ENCODE data around the gene HABP4.

The HABP4 gene, protein sequence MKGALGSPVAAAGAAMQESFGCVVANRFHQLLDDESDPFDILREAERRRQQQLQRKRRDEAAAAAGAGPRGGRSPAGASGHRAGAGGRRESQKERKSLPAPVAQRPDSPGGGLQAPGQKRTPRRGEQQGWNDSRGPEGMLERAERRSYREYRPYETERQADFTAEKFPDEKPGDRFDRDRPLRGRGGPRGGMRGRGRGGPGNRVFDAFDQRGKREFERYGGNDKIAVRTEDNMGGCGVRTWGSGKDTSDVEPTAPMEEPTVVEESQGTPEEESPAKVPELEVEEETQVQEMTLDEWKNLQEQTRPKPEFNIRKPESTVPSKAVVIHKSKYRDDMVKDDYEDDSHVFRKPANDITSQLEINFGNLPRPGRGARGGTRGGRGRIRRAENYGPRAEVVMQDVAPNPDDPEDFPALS

DNA sequence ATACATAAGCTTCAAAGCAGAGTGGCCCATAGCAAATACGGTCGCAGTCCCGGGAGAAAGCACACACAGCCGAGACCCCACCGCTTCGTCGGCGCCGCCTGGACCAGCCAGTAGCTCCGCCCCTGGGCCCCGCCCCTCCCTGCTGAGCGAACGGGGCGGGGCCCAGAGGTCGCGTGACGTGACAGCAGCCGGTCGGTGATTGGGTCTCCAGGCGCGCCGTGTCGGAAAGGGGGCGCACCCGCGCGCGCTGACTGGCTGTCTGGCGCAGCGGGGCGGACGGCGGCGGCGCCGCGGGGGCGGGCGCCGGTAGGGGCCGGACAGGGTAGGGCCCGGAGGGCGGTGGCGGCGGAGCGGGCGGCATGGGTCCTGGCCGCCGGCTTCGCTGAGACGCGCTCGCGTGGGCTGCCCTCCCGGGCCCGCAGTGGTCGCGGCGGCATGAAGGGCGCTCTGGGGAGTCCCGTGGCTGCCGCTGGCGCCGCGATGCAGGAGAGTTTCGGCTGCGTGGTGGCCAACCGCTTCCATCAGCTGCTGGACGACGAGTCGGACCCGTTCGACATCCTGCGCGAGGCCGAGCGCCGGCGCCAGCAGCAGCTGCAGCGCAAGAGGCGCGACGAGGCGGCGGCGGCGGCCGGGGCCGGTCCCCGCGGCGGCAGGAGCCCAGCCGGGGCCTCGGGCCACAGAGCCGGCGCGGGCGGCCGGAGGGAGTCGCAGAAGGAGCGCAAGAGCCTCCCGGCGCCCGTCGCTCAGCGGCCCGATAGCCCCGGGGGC lies at the start of gene HABP4:
HABP4 (plus strand) TSS at position 325 of the 768 bp plus-strand sequence; CDS start at position 436, 111 bp downstream.
- Histone ChIP-seq H3K9me3 (ENCODE audit: control insufficient read depth, insufficient read depth, low read length) (no peaks in the 10 kb centered on the region), H3K36me3 (ENCODE audit: control insufficient read depth, insufficient read depth, low read length) (no peaks in the 10 kb centered on the region), H3K27me3 (ENCODE audit: control insufficient read depth, insufficient read depth, low read length) (peaks cover 32% of the 10 kb centered on the region), H3K9ac (ENCODE audit: low read depth, low read length) (no peak within 1 kb of the TSS), H3K4me3 (ENCODE audit: low read depth, low read length) (peak within 1 kb of the TSS; percentile 59), H3K4me1 (ENCODE audit: control insufficient read depth, insufficient read depth, low read length) (peaks cover 8% of the 10 kb centered on the region)

GRCh38 chr9:96408409-96409280 lies 41.3 kb upstream of the HABP4 start:
- Histone ChIP-seq H3K36me3 (ENCODE audit: control insufficient read depth, insufficient read depth, low read length) (no peaks in the 10 kb centered on the region), H3K9me3 (ENCODE audit: control insufficient read depth, insufficient read depth, low read length) (no peaks in the 10 kb centered on the region), H3K4me3 (ENCODE audit: low read depth, low read length) (no peak overlapping the region), H3K27me3 (ENCODE audit: control insufficient read depth, insufficient read depth, low read length) (no peaks in the 10 kb centered on the region), H3K9ac (ENCODE audit: low read depth, low read length) (no peak overlapping the region), H3K4me1 (ENCODE audit: control insufficient read depth, insufficient read depth, low read length) (peaks cover 16% of the 10 kb centered on the region)

DNA sequence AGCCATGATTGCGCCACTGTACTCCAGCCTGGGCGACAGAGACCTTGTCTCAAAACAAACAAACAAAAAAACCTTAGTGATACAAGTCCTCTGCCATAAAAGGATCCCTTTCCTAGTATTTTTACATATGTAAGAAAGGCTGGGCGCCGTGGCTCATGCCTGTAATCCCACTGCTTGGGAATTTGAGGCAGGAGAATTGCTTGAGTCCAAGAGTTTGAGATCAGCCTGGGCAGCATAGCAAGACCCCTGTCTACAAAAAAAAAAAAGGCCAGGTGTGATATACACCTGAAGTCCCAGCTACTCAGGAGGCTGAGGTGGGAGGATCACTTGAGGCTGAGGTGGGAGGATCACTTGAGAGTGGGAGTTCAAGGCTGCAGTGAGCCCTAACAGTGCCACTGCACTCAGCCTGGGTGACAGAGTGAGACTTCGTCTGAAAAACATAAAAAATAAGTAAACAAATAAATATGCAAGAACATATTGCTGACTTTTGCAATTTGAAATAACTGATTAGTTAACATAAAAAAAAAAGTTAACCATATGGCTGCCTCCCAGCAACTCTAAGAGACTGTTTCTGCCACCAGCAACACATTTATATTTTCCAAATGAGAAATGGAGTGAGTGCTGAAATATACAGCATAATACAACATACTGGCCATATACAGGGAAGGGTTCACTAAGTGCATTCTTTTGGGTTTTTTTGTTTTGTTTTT lies 38.7 kb upstream of the HABP4 start:
- Histone ChIP-seq H3K9me3 (ENCODE audit: control insufficient read depth, insufficient read depth, low read length) (no peaks in the 10 kb centered on the region), H3K36me3 (ENCODE audit: control insufficient read depth, insufficient read depth, low read length) (no peaks in the 10 kb centered on the region), H3K4me1 (ENCODE audit: control insufficient read depth, insufficient read depth, low read length) (peaks cover 12% of the 10 kb centered on the region), H3K4me3 (ENCODE audit: low read depth, low read length) (no peak overlapping the region), H3K27me3 (ENCODE audit: control insufficient read depth, insufficient read depth, low read length) (no peaks in the 10 kb centered on the region), H3K9ac (ENCODE audit: low read depth, low read length) (no peak overlapping the region)

GRCh38 chr9:96412174-96412913 lies 37.6 kb upstream of the HABP4 start:
- Histone ChIP-seq H3K27me3 (ENCODE audit: control insufficient read depth, insufficient read depth, low read length) (no peaks in the 10 kb centered on the region), H3K9me3 (ENCODE audit: control insufficient read depth, insufficient read depth, low read length) (no peaks in the 10 kb centered on the region), H3K9ac (ENCODE audit: low read depth, low read length) (no peak overlapping the region), H3K4me1 (ENCODE audit: control insufficient read depth, insufficient read depth, low read length) (peaks cover 11% of the 10 kb centered on the region), H3K36me3 (ENCODE audit: control insufficient read depth, insufficient read depth, low read length) (no peaks in the 10 kb centered on the region), H3K4me3 (ENCODE audit: low read depth, low read length) (no peak overlapping the region)

DNA sequence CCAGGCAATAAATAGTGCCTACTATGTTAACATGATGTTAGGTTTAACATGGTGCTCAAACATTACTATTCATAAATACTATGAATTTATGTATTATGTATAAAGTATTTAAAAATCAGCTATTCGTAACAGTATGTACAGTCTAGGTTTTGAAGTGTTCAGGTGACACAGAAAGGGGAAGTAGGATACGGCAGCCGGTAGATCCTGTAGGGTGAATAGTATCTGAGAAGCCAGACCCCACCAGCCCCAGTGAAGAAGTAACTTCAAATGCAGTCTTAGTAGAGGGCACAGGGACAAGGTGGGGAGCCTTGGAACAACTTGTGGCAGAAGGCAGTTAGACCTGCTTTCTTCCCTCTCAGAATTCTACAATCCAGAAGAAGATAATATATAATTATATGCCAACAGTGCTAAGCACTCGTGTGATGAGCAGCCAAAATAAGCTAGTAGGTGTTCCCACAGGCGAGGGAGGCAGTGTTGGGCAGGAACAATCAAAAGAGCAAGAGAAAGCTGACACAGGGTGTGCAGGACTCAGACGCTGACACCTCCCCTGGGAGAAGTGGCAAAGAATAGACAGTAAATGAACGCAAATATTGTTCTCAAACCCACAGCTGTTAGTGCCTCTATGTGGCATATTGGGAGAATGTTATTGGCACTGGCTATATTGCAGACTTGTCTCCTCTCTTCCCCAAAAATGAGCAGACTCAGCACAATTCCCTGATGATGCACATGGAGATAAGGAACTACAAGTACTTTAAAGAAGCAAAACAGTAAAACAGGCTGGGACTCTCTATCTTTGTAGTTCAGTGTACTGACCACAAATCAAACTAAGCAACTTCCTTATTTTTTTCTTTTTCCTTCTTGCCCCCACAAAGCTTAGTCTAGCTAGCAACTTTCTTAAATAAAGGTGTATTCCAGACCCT lies 36.4 kb upstream of the HABP4 start:
- Histone ChIP-seq H3K9me3 (ENCODE audit: control insufficient read depth, insufficient read depth, low read length) (no peaks in the 10 kb centered on the region), H3K36me3 (ENCODE audit: control insufficient read depth, insufficient read depth, low read length) (no peaks in the 10 kb centered on the region), H3K4me1 (ENCODE audit: control insufficient read depth, insufficient read depth, low read length) (peaks cover 6% of the 10 kb centered on the region), H3K27me3 (ENCODE audit: control insufficient read depth, insufficient read depth, low read length) (no peaks in the 10 kb centered on the region), H3K9ac (ENCODE audit: low read depth, low read length) (no peak overlapping the region), H3K4me3 (ENCODE audit: low read depth, low read length) (no peak overlapping the region)

DNA sequence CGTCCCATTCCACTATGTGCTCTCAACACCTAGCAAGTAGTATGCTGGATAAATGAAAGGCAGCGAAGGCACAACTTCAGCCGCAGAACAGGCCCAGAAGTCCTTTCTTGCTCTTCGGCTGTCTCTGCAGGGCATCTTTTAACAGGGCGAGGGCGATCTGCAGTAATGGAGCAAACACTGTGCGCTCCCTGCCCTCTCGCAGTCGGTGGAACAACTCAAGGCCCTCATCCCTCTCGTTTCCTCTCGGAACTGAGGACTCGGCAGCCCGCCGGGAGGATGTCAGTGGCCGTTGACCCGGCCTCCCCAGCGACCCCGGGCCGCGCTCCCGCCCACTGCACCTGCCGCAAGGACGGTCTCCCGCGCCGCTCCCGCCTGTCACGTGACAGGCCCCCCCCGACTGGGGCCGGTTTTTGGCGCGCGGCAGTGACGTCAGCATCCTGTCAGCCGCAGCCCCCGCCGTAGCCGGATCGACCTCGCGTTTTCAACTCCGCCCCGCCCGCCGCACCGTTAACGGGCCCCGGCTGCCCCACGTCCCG lies 32.9 kb upstream of the HABP4 start:
- Histone ChIP-seq H3K9me3 (ENCODE audit: control insufficient read depth, insufficient read depth, low read length) (no peaks in the 10 kb centered on the region), H3K27me3 (ENCODE audit: control insufficient read depth, insufficient read depth, low read length) (no peaks in the 10 kb centered on the region), H3K4me3 (ENCODE audit: low read depth, low read length) (peak overlapping the region; percentile 74), H3K36me3 (ENCODE audit: control insufficient read depth, insufficient read depth, low read length) (no peaks in the 10 kb centered on the region), H3K9ac (ENCODE audit: low read depth, low read length) (peak overlapping the region; percentile 50), H3K4me1 (ENCODE audit: control insufficient read depth, insufficient read depth, low read length) (peaks cover 15% of the 10 kb centered on the region)

GRCh38 chr9:96417661-96418082 lies 32.3 kb upstream of the HABP4 start:
- Histone ChIP-seq H3K27me3 (ENCODE audit: control insufficient read depth, insufficient read depth, low read length) (no peaks in the 10 kb centered on the region), H3K9me3 (ENCODE audit: control insufficient read depth, insufficient read depth, low read length) (no peaks in the 10 kb centered on the region), H3K4me3 (ENCODE audit: low read depth, low read length) (peak overlapping the region; percentile 72), H3K36me3 (ENCODE audit: control insufficient read depth, insufficient read depth, low read length) (no peaks in the 10 kb centered on the region), H3K9ac (ENCODE audit: low read depth, low read length) (peak overlapping the region; percentile 61), H3K4me1 (ENCODE audit: control insufficient read depth, insufficient read depth, low read length) (peaks cover 15% of the 10 kb centered on the region)

GRCh38 chr9:96418083-96418919 lies 31.7 kb upstream of the HABP4 start, which contains the start of gene ZNF367:
TSS of gene ZNF367 (minus strand) at chr9:96418370. CDS start at chr9:96418032, 338 bp downstream.
- H3K9me3 ChIP-seq (ENCODE audit: control insufficient read depth, insufficient read depth, low read length): no peaks in the 10 kb centered on the region
- H3K27me3 ChIP-seq (ENCODE audit: control insufficient read depth, insufficient read depth, low read length): no peaks in the 10 kb centered on the region
- peak within 1 kb of the TSS; percentile 85 for H3K9ac ChIP-seq (ENCODE audit: low read depth, low read length)
- H3K36me3 ChIP-seq (ENCODE audit: control insufficient read depth, insufficient read depth, low read length): no peaks in the 10 kb centered on the region
- peak within 1 kb of the TSS; percentile 87 for H3K4me3 ChIP-seq (ENCODE audit: low read depth, low read length)
- H3K4me1 ChIP-seq (ENCODE audit: control insufficient read depth, insufficient read depth, low read length): peaks cover 15% of the 10 kb centered on the region

DNA sequence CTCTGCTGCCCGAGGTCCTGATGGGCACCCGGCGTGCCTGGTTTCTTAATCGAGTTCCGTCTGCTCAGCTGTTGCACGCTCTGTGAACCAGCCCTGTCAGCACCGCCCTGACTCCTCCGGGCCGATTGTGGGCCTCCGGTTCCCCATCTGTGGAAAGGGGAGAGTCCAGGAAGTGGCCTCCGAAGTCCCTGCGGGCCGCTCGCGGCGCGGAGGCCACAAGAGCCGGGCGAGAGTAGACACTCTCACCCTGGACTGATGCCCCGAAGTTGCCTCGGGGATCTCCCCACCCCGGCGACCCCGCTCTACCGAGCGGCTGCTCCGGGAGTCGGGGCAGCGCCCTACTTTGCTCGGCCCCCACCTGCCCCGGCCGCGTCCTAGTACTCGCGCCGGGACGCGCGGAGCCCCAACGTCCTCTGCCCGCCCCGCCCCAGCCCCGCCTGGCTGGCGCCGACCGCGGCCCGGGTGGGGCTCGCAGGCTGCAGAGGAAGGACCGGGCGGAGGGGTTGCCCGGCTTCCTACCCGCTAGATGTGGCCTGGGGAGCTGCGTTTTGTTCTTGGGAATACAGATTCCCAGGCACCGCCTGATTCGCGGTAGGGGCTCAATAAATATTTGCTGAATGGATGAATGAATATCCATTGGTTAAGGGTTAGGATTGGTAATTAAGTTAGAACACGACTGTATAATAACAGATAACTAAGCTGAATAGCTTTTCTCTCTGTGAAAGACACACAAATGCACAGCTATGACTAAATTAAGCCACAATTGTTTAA lies 30.9 kb upstream of the HABP4 start:
- peaks cover 15% of the 10 kb centered on the region for H3K4me1 ChIP-seq (ENCODE audit: control insufficient read depth, insufficient read depth, low read length)
- no peaks in the 10 kb centered on the region for H3K27me3 ChIP-seq (ENCODE audit: control insufficient read depth, insufficient read depth, low read length)
- peak overlapping the region; percentile 85 for H3K9ac ChIP-seq (ENCODE audit: low read depth, low read length)

More for the DNA sequence above, 30.9 kb upstream of the HABP4 start:
- Histone ChIP-seq H3K4me3 (ENCODE audit: low read depth, low read length) (peak overlapping the region; percentile 87), H3K36me3 (ENCODE audit: control insufficient read depth, insufficient read depth, low read length) (no peaks in the 10 kb centered on the region), H3K9me3 (ENCODE audit: control insufficient read depth, insufficient read depth, low read length) (no peaks in the 10 kb centered on the region)

Data from iPS-15b (cell line).